Natural killer cell (primary cell): ENCODE results near the gene PEPD. TPM values are rescaled to one million over a fixed set of nuclear protein-coding genes. Genes with fewer than 3 reads are reported as not detected.
"Not testable (repeated sequence)": the region's sequence is repeated elsewhere in the genome, so short reads cannot be mapped to it uniquely, and the experiment has no call there.

ENCODE experiments used
- ATAC-seq, 3 donors: fragments of 150-1000 bp in 2 of 3; fragments of 200-7000 bp in 1 of 3; cut with Tn5 transposase; 1 replicate in 1 of 3; 2 replicates in 2 of 3; pipeline ENCODE4 v1.10.0; 2021; ENCODE audit warnings: mild to moderate bottlenecking in 2 of 3, moderate library complexity in 2 of 3
- DNase-seq, 2 donors: peaks; one replicate each; pipeline versions ENCODE4 v3.0.0 to v3.0.0-alpha.2; 2013 to 2021; ENCODE audit warnings: mixed read lengths in 1 of 2
- H3K27ac ChIP-seq: one replicate; pipeline ENCODE4 v1.5.1; 2013; ENCODE audit warnings: mild to moderate bottlenecking, low read length
- H3K27me3 ChIP-seq: one replicate; pipeline ENCODE4 v1.6.1; 2013; ENCODE audit warnings: low read length; ENCODE audit not compliant: control insufficient read depth, insufficient read depth
- H3K36me3 ChIP-seq: one replicate; pipeline ENCODE4 v1.6.1; 2013; ENCODE audit warnings: low read length; ENCODE audit not compliant: control insufficient read depth, insufficient read depth
- H3K4me1 ChIP-seq: one replicate; pipeline ENCODE4 v1.6.1; 2013; ENCODE audit warnings: low read length; ENCODE audit not compliant: control insufficient read depth, insufficient read depth
- H3K4me3 ChIP-seq: one replicate; pipeline ENCODE4 v1.5.1; 2013; ENCODE audit warnings: low read length
- H3K9me3 ChIP-seq: one replicate; pipeline ENCODE4 v1.6.1; 2013; ENCODE audit warnings: low read length; ENCODE audit not compliant: control insufficient read depth, insufficient read depth
- H3K27ac Mint-ChIP-seq, 2 donors: one replicate each; pipeline ENCODE4 v1.8.0; 2022; ENCODE audit warnings: mild to moderate bottlenecking in 2 of 2, mixed read lengths in 2 of 2, moderate library complexity in 1 of 2
- H3K27me3 Mint-ChIP-seq, 2 donors: one replicate each; pipeline ENCODE4 v1.8.0; 2022; ENCODE audit warnings: low read depth in 2 of 2, mixed read lengths in 2 of 2
- H3K36me3 Mint-ChIP-seq: one replicate; pipeline ENCODE4 v1.8.0; 2022; ENCODE audit warnings: mixed read lengths
- H3K4me1 Mint-ChIP-seq, 2 donors: one replicate each; pipeline ENCODE4 v1.8.0; 2022; ENCODE audit warnings: mixed read lengths in 2 of 2
- H3K4me3 Mint-ChIP-seq: one replicate; pipeline ENCODE4 v1.8.0; 2022; ENCODE audit warnings: mild to moderate bottlenecking, moderate library complexity, mixed read lengths
- H3K9me3 Mint-ChIP-seq, 2 donors: one replicate each; pipeline ENCODE4 v1.8.0; 2022; ENCODE audit warnings: mixed read lengths in 2 of 2
- WGBS: methylation state at CpG from one replicate; pipeline ENCODE4 v1.1.7; 2013; ENCODE audit warnings: missing lambda C conversion rate; ENCODE audit not compliant: insufficient coverage; 5-methylcytosine and 5-hydroxymethylcytosine counted together
- intact Hi-C: fragments of 100-400 bp; cut with micrococcal nuclease; formaldehyde crosslinking; loops from one replicate; pipeline ENCODE4 v1.14.2; 2022
- total RNA-seq, 4 donors: library from RNA; stranded (reverse); fragments of 120-200 nt in 1 of 4; gene quantifications; one replicate each; pipeline versions ENCODE4 v1.2.3 to v1.2.4, GENCODE V29; 2013 to 2022
- TF ChIP-seq, protein P1 (sequence below): fragments of 200-600 bp; IDR thresholded peaks from one replicate; pipeline ENCODE4 v1.8.0; 2022; ENCODE audit warnings: antibody characterized with exemption

PEPD gene
- total RNA-seq, 3 donors from 2014 or later (not counting 1 experiment from before 2014, with no cell fraction given), result 33.9 to 42.2 (median 40.9) TPM

DNA sequence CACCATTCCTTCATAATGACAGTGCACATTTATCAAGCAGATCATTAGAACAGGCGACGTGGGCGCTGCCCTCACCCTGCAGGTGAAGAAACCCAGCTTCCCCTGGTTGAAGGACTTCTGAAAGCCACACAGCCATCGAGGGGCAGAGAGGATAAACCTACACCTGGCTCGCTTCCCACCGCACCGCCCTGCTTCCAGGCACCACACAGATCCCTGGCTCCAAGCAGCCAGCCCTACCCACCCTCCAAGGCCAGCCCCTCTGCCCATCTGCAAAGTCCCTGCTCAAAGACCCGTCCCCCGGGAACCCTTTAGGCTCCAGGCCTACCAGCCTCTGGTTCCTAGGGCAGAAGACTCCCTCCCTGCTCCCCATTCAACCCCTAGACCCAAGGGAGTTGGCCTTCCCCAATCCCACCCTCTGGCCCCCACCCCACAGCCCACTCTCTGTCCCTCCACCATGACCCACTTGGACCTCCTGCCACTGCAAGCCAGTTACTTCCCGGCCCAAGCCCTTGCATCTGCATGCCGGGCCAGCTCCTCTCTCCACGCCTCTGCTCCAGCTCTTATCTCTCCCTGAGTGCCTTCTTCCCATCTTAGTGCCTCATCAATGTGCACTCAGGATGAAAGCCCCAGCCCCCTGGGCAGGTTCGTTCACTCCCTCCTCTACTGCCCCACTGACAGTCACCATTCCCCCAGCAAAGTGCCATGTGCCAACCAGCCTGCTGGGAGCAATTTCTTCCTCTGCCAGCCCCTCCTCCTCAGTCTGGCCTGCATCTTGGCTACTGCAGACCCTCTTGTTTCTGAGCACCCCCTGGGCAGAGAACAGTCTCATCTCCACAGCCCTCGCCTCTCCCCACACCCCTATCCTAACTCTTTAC is 28.0 kb downstream of the PEPD start:
- H3K9me3 Mint-ChIP-seq, result no peaks in the 10 kb centered on the region
- Histone ChIP-seq H3K4me3 (no peak overlapping the region), H3K9me3 (no peaks in the 10 kb centered on the region), H3K36me3 (no peaks in the 10 kb centered on the region), H3K27me3 (no peaks in the 10 kb centered on the region), H3K4me1 (no peaks in the 10 kb centered on the region), H3K27ac (no peak overlapping the region)
- intact Hi-C loops, result no loop called here
- TF ChIP-seq, protein P1, sequence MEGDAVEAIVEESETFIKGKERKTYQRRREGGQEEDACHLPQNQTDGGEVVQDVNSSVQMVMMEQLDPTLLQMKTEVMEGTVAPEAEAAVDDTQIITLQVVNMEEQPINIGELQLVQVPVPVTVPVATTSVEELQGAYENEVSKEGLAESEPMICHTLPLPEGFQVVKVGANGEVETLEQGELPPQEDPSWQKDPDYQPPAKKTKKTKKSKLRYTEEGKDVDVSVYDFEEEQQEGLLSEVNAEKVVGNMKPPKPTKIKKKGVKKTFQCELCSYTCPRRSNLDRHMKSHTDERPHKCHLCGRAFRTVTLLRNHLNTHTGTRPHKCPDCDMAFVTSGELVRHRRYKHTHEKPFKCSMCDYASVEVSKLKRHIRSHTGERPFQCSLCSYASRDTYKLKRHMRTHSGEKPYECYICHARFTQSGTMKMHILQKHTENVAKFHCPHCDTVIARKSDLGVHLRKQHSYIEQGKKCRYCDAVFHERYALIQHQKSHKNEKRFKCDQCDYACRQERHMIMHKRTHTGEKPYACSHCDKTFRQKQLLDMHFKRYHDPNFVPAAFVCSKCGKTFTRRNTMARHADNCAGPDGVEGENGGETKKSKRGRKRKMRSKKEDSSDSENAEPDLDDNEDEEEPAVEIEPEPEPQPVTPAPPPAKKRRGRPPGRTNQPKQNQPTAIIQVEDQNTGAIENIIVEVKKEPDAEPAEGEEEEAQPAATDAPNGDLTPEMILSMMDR, result no peak
- H3K27me3 Mint-ChIP-seq, result no peaks in the 10 kb centered on the region
- ATAC-seq, result no peak
- DNase-seq, result no peak
- H3K4me1 Mint-ChIP-seq, result peaks cover 0 to 6% of the 10 kb centered on the region in 2 donors
- H3K36me3 Mint-ChIP-seq, result no peaks in the 10 kb centered on the region
- H3K27ac Mint-ChIP-seq, result no peak overlapping the region
- 91% methylated on average over 13 of the region's 14 CpGs for WGBS
- no peak overlapping the region for H3K4me3 Mint-ChIP-seq

DNA sequence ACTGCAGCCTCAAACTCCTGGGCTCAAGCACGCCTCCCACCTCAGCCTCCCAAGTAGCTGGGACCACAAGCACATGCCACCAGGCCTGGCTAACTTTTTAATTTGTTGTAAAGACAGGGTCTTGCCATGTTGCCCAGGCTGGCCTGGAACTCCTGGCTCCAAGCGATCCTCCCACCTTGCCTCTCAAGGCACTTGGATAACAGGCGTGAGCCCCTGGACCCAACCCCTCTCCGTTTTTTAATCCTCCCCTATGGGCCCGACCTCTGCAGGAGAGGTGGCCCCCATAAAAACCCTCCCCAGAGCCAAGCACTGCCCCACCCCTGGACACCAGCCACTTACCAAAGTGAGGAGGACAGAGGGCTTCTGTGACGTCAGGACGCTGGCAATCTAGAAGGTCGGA is 28.6 kb downstream of the PEPD start:
- Histone ChIP-seq H3K9me3 (no peaks in the 10 kb centered on the region), H3K36me3 (no peaks in the 10 kb centered on the region), H3K27ac (no peak overlapping the region), H3K4me1 (no peaks in the 10 kb centered on the region), H3K4me3 (no peak overlapping the region), H3K27me3 (no peaks in the 10 kb centered on the region)
- H3K4me3 Mint-ChIP-seq, result no peak overlapping the region
- no peaks in the 10 kb centered on the region for H3K27me3 Mint-ChIP-seq
- H3K36me3 Mint-ChIP-seq, result no peaks in the 10 kb centered on the region
- DNase-seq, result no peak
- no peak for ATAC-seq
- intact Hi-C loops, result no loop called here
- TF ChIP-seq, protein P1, result no peak
- WGBS, result 94% methylated on average over 8 of the region's 8 CpGs
- peaks cover 0 to 6% of the 10 kb centered on the region in 2 donors for H3K4me1 Mint-ChIP-seq
- H3K27ac Mint-ChIP-seq, result no peak overlapping the region
- H3K9me3 Mint-ChIP-seq, result no peaks in the 10 kb centered on the region

DNA sequence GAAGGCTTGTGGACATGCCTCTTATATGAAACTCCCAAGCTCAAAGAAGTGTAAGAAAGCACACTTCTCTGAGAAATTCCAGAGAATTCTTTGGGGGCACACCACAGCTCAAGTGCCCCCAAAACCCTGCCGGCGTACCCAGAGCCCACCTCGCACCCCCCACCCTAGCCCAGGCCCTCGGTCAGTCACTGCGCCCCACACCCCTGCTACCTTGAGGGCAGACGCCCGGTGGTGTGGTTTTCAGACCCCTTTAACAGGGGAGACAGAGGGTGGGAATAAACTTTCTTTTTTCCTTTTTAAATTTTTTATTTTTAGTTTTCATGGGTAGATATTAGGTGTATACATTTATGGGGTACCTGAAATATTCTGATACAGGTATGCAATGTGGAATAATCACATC is 29.5 kb downstream of the PEPD start:
- no peaks in the 10 kb centered on the region for H3K9me3 ChIP-seq
- Mint-ChIP-seq H3K27ac (no peak overlapping the region), H3K36me3 (no peaks in the 10 kb centered on the region), H3K9me3 (no peaks in the 10 kb centered on the region), H3K27me3 (no peaks in the 10 kb centered on the region), H3K4me1 (peaks cover 0 to 6% of the 10 kb centered on the region in 2 donors), H3K4me3 (no peak overlapping the region)
- H3K4me1 ChIP-seq, result no peaks in the 10 kb centered on the region
- DNase-seq (no peak), ATAC-seq (no peak)
- WGBS, result 93% methylated on average over 5 of the region's 7 CpGs
- H3K36me3 ChIP-seq, result no peaks in the 10 kb centered on the region
- TF ChIP-seq, protein P1, result no peak
- intact Hi-C loops, result no loop called here
- H3K27ac ChIP-seq, result no peak overlapping the region
- no peaks in the 10 kb centered on the region for H3K27me3 ChIP-seq
- no peak overlapping the region for H3K4me3 ChIP-seq

DNA sequence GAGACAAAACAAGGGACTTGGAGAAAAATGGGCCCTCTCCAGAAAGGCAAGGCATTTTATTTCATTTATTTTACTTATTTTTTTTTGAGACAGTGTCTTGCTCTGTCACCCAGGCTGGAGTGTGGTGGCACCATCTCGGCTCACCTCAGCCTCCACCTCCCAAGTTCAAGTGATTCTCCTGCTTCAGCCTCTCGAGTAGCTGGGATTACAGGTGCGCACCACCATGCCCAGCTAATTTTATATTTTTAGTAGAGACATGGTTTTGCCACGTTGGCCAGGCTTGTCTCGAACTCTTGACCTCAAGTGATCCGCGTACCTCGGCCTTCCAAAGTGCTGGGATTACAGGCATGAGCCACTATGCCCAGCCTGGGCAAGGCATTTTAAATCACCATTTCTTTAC is 31.0 kb downstream of the PEPD start:
- H3K4me3 ChIP-seq, ATAC-seq, H3K4me1 Mint-ChIP-seq, H3K4me3 Mint-ChIP-seq, H3K9me3 Mint-ChIP-seq, H3K27ac Mint-ChIP-seq, H3K36me3 Mint-ChIP-seq, H3K36me3 ChIP-seq, DNase-seq, H3K9me3 ChIP-seq, H3K27me3 ChIP-seq, intact Hi-C loops, H3K4me1 ChIP-seq, H3K27ac ChIP-seq, H3K27me3 Mint-ChIP-seq: not testable (repeated sequence)
- WGBS, result 94% methylated on average over 8 of the region's 8 CpGs
